K562 (cell line): Measurements from ENCODE around the gene ZBTB26. TPM values are rescaled to one million over a fixed set of nuclear protein-coding genes. Genes with fewer than 3 reads are reported as not detected.

ENCODE experiments used
- ASH1L ChIP-seq: fragments of 450-650 bp; IDR thresholded peaks from 2 replicates; pipeline ENCODE4 v1.6.1; 2018; ENCODE audit warnings: borderline replicate concordance, mild to moderate bottlenecking, low read depth; ENCODE audit not compliant: partially characterized antibody
- CHD7 ChIP-seq: fragments of 200-600 bp; sonication (generic); IDR thresholded peaks from one replicate; pipeline ENCODE4 v1.6.1; 2012; ENCODE audit warnings: mild to moderate bottlenecking, low read depth, low read length, inconsistent platforms
- FOXA1 ChIP-seq: fragments of 450-650 bp; IDR thresholded peaks from 2 replicates; pipeline ENCODE4 v1.6.1; 2016; ENCODE audit warnings: mild to moderate bottlenecking, borderline replicate concordance
- HMGN3 ChIP-seq: IDR thresholded peaks from 2 replicates; pipeline ENCODE4 v1.6.1; 2011; ENCODE audit warnings: borderline replicate concordance, low read depth, mild to moderate bottlenecking, mixed read lengths, low read length; ENCODE audit not compliant: insufficient read length; ENCODE audit errors: extremely low read depth
- MAX ChIP-seq: sonication (generic); formaldehyde crosslinking; IDR thresholded peaks from 2 replicates; pipeline ENCODE4 v1.9.0; 2022; ENCODE audit warnings: mild to moderate bottlenecking, missing genetic modification reagents
- NR0B1 ChIP-seq: fragments of 450-650 bp; IDR thresholded peaks from one replicate; pipeline ENCODE4 v1.6.1; 2018; ENCODE audit warnings: mild to moderate bottlenecking, moderate library complexity; ENCODE audit not compliant: partially characterized antibody
- POLR2A ChIP-seq: fragments of 450-650 bp; conservative IDR thresholded peaks from 2 replicates; pipeline ENCODE4 v1.6.1; 2016
- PURB ChIP-seq: sonication (generic); formaldehyde crosslinking; IDR thresholded peaks from 2 replicates; pipeline ENCODE4 v1.9.0; 2021; ENCODE audit warnings: low read depth, mild to moderate bottlenecking, missing genetic modification reagents
- TOE1 ChIP-seq, 2 experiments: fragments of 450-650 bp in 1 of 2; sonication (generic) in 1 of 2; formaldehyde crosslinking in 1 of 2; IDR thresholded peaks; 2 replicates each; pipeline versions ENCODE4 v1.7.1 to v1.8.0; 2016 to 2022; ENCODE audit warnings: borderline replicate concordance in 2 of 2, mild to moderate bottlenecking in 2 of 2, antibody characterized with exemption in 1 of 2, inconsistent platforms in 1 of 2, low read depth in 1 of 2, missing genetic modification reagents in 1 of 2, moderate library complexity in 1 of 2
- WHSC1 ChIP-seq: IDR thresholded peaks from one replicate; pipeline ENCODE4 v1.6.1; 2012; ENCODE audit warnings: low read length, control low read depth, inconsistent platforms
- ZFP30 ChIP-seq: fragments of 250-450 bp; sonication (Bioruptor Pico); IDR thresholded peaks from 2 replicates; pipeline ENCODE4 v1.8.0; 2022; ENCODE audit warnings: moderate library complexity, mild to moderate bottlenecking, inconsistent platforms, borderline replicate concordance
- ZNF184 ChIP-seq: sonication (generic); formaldehyde crosslinking; IDR thresholded peaks from 2 replicates; pipeline ENCODE4 v1.5.0; 2020; ENCODE audit warnings: missing genetic modification reagents
- ZNF41 ChIP-seq: fragments of 250-450 bp; sonication (Bioruptor Pico); conservative IDR thresholded peaks from 2 replicates; pipeline ENCODE4 v1.4.0; 2020; ENCODE audit warnings: mild to moderate bottlenecking
- ZNF589 ChIP-seq: fragments of 200-800 bp; sonication (Bioruptor generic); IDR thresholded peaks from 2 replicates; pipeline ENCODE4 v1.6.1; 2016; ENCODE audit warnings: low read depth, missing genetic modification characterization, missing compliant biosample characterization
- polyA plus RNA-seq, 8 experiments: library from polyadenylated mRNA; depleted of rRNA in 4 of 8; stranded (reverse) in 5 of 8; unstranded in 3 of 8; fragments of >200 nt; fragmentation: Nextera tagmentation in 2 of 8; fragmentation: Illumina TruSeq in 1 of 8; extraction: Ambion mirVana in 2 of 8; extraction: Trizol in 1 of 8; gene quantifications; 2 replicates each; pipeline versions ENCODE4 v1.2.1 to v1.2.3, GENCODE V29; 2011 to 2014; ENCODE audit warnings: inconsistent platforms in 1 of 8, missing spikeins in 1 of 8
- total RNA-seq, 7 experiments: library from RNA; depleted of rRNA in 6 of 7; stranded (reverse); fragments of >200 nt in 6 of 7; fragmentation: Illumina TruSeq in 2 of 7; extraction: Trizol in 2 of 7; gene quantifications; 2 replicates each; pipeline versions ENCODE4 v1.2.1 to v1.2.3, GENCODE V29; 2011 to 2021; ENCODE audit warnings: low replicate concordance in 1 of 7

ZBTB26 gene
- total and polyA plus RNA-seq, 9 of the 15 experiments (the other 6 are each of a cell fraction or from before 2014, with no cell fraction given) = 2.4 to 20.7 (median 5.0) TPM

GRCh38 chr9:122912964-122913673 is 18.2 kb downstream of the ZBTB26 start, which contains the start of gene ZBTB6 (continued):
- TF ChIP-seq TOE1 (IDR thresholded peaks at IDR 0.05; ENCODE audit: borderline replicate concordance) (no peak; the same call in 1 of the 2 replicates), TOE1 (CRISPR knock-in tag; IDR thresholded peaks at IDR 0.05; ENCODE audit: borderline replicate concordance, low read depth) (no peak), FOXA1 (no peak), WHSC1 (no peak), HMGN3 (no peak), CHD7 (no peak), MAX (CRISPR knock-in tag) (peak; percentile 90), PURB (CRISPR knock-in tag) (no peak), ZFP30 (no peak), ASH1L (peak; percentile 41), NR0B1 (no peak), ZNF184 (CRISPR knock-in tag) (no peak), POLR2A (peak; percentile 87), ZNF41 (CRISPR knock-in tag) (no peak), ZNF589 (CRISPR knock-in tag) (peak; percentile 59; the same call in 1 of the 2 replicates)
